ENCODE measurements around the gene STX3.

Gene STX3

GRCh38 chr11:59807047-59807610 is 52.0 kb downstream of the STX3 start:
- peaks cover 7% of the 10 kb centered on the region; the same call in 1 of the 2 replicates for H3F3A ChIP-seq (ENCODE audit: control insufficient read depth, insufficient read depth)
- H3K27me3 ChIP-seq (ENCODE audit: control insufficient read depth, low read length), result no peaks in the 10 kb centered on the region
- no peaks in the 10 kb centered on the region for H3K9me3 ChIP-seq (ENCODE audit: control insufficient read depth, insufficient read depth, low read length)
- TF ChIP-seq, protein P1, sequence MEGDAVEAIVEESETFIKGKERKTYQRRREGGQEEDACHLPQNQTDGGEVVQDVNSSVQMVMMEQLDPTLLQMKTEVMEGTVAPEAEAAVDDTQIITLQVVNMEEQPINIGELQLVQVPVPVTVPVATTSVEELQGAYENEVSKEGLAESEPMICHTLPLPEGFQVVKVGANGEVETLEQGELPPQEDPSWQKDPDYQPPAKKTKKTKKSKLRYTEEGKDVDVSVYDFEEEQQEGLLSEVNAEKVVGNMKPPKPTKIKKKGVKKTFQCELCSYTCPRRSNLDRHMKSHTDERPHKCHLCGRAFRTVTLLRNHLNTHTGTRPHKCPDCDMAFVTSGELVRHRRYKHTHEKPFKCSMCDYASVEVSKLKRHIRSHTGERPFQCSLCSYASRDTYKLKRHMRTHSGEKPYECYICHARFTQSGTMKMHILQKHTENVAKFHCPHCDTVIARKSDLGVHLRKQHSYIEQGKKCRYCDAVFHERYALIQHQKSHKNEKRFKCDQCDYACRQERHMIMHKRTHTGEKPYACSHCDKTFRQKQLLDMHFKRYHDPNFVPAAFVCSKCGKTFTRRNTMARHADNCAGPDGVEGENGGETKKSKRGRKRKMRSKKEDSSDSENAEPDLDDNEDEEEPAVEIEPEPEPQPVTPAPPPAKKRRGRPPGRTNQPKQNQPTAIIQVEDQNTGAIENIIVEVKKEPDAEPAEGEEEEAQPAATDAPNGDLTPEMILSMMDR (IDR thresholded peaks at IDR 0.05; ENCODE audit: low read depth, low read length, poor library complexity, severe bottlenecking), result no peak
- no peak for TF ChIP-seq EZH2phosphoT487 (IDR thresholded peaks at IDR 0.05; ENCODE audit: borderline replicate concordance, low read length)
- H3K4me1 ChIP-seq (ENCODE audit: control insufficient read depth, low read length), result peaks cover 22% of the 10 kb centered on the region
- no peaks in the 10 kb centered on the region; the same call in 1 of the 2 replicates for H4K20me1 ChIP-seq (ENCODE audit: control insufficient read depth, insufficient read depth, low read depth, low read length)
- no peak overlapping the region for H3K4me2 ChIP-seq (ENCODE audit: low read length)
- no peak overlapping the region for H3K27ac ChIP-seq (ENCODE audit: low read depth, low read length)
- H3K36me3 ChIP-seq (ENCODE audit: control insufficient read depth, low read length), result peaks cover 46% of the 10 kb centered on the region
- peaks cover 27% of the 10 kb centered on the region for H3K79me2 ChIP-seq (ENCODE audit: control insufficient read depth, low read length)
- no peak overlapping the region for H3K4me3 ChIP-seq (ENCODE audit: low read length)
- no peaks in the 10 kb centered on the region for H3K9me2 ChIP-seq (replicated peaks; ENCODE audit: control insufficient read depth, low read length)

- no peaks in the 10 kb centered on the region for H3K27me3 ChIP-seq (ENCODE audit: control insufficient read depth, low read length)
- H3K9me3 ChIP-seq (ENCODE audit: control insufficient read depth, insufficient read depth, low read length), result no peaks in the 10 kb centered on the region
- H3K79me2 ChIP-seq (ENCODE audit: control insufficient read depth, low read length), result peaks cover 27% of the 10 kb centered on the region
- peak within 1 kb of the TSS; percentile 47 for H3K27ac ChIP-seq (ENCODE audit: low read depth, low read length)
- no peaks in the 10 kb centered on the region for H3K9me2 ChIP-seq (replicated peaks; ENCODE audit: control insufficient read depth, low read length)
- TF ChIP-seq, protein P1 (IDR thresholded peaks at IDR 0.05; ENCODE audit: low read depth, low read length, poor library complexity, severe bottlenecking), result peak; percentile 57
- TF ChIP-seq EZH2phosphoT487 (IDR thresholded peaks at IDR 0.05; ENCODE audit: borderline replicate concordance, low read length), result no peak
- no peaks in the 10 kb centered on the region for H4K20me1 ChIP-seq (ENCODE audit: control insufficient read depth, insufficient read depth, low read depth, low read length)
- H3F3A ChIP-seq (ENCODE audit: control insufficient read depth, insufficient read depth), result peaks cover 5% of the 10 kb centered on the region; the same call in 1 of the 2 replicates
- peak within 1 kb of the TSS; percentile 84 for H3K4me3 ChIP-seq (ENCODE audit: low read length)
- peaks cover 40% of the 10 kb centered on the region for H3K36me3 ChIP-seq (ENCODE audit: control insufficient read depth, low read length)
- peaks cover 36% of the 10 kb centered on the region for H3K4me1 ChIP-seq (ENCODE audit: control insufficient read depth, low read length)
- H3K4me2 ChIP-seq (ENCODE audit: low read length), result peak within 1 kb of the TSS; percentile 72
Measured at GRCh38 chr11:59810189-59810910, 55.2 kb downstream of the STX3 start, which contains the start of gene MRPL16. TSS of gene MRPL16 (minus strand) at chr11:59810778. CDS start at chr11:59810658, 120 bp downstream.

- Histone ChIP-seq H3K9me2 (replicated peaks; ENCODE audit: control insufficient read depth, low read length) (no peaks in the 10 kb centered on the region), H3K9me3 (ENCODE audit: control insufficient read depth, insufficient read depth, low read length) (no peaks in the 10 kb centered on the region), H3K4me1 (ENCODE audit: control insufficient read depth, low read length) (peaks cover 41% of the 10 kb centered on the region), H3F3A (ENCODE audit: control insufficient read depth, insufficient read depth) (0 out of 2 replicates have a peak, but pooled peaks cover 2% of the 10 kb centered on the region), H3K36me3 (ENCODE audit: control insufficient read depth, low read length) (peaks cover 35% of the 10 kb centered on the region), H3K4me3 (ENCODE audit: low read length) (peak overlapping the region; percentile 84), H3K27ac (ENCODE audit: low read depth, low read length) (0 out of 2 replicates have a peak overlapping the region, but pooled peaks have one; percentile 26), H4K20me1 (ENCODE audit: control insufficient read depth, insufficient read depth, low read depth, low read length) (no peaks in the 10 kb centered on the region), H3K4me2 (ENCODE audit: low read length) (peak overlapping the region; percentile 72), H3K27me3 (ENCODE audit: control insufficient read depth, low read length) (no peaks in the 10 kb centered on the region), H3K79me2 (ENCODE audit: control insufficient read depth, low read length) (peaks cover 27% of the 10 kb centered on the region)
- no peak for TF ChIP-seq EZH2phosphoT487 (IDR thresholded peaks at IDR 0.05; ENCODE audit: borderline replicate concordance, low read length)
- TF ChIP-seq, protein P1 (IDR thresholded peaks at IDR 0.05; ENCODE audit: low read depth, low read length, poor library complexity, severe bottlenecking), result no peak
Measured at GRCh38 chr11:59810911-59811259, 55.7 kb downstream of the STX3 start.
